Right lobe of liver (tissue), 6 donors: ENCODE measurements around the gene ZNF3. TPM values are rescaled to one million over a fixed set of nuclear protein-coding genes. Genes with fewer than 3 reads are reported as not detected.

Experiments
- ATAC-seq, 4 donors: fragments of 200-7000 bp; cut with Tn5 transposase; one replicate each; pipeline ENCODE4 v1.9.1; 2020; ENCODE audit warnings: mild to moderate bottlenecking in 4 of 4, moderate library complexity in 4 of 4
- DNase-seq, 3 donors: peaks; one replicate each; pipeline ENCODE4 v3.0.0-alpha.2; 2020
- H3K27ac ChIP-seq, 3 donors: fragments of 200-600 bp; one replicate each; pipeline ENCODE4 v1.8.0; 2022
- H3K27me3 ChIP-seq, 2 donors: fragments of 200-600 bp; one replicate each; pipeline ENCODE4 v1.8.0; 2022
- H3K36me3 ChIP-seq, 4 donors: fragments of 200-600 bp; sonication (generic) in 1 of 4; one replicate each; pipeline versions ENCODE4 v1.5.1 to v1.8.0; 2017 to 2022; ENCODE audit warnings: control low read depth in 1 of 4
- H3K4me1 ChIP-seq, 4 donors: fragments of 200-600 bp; sonication (generic) in 1 of 4; one replicate each; pipeline versions ENCODE4 v1.5.1 to v1.8.0; 2017 to 2022; ENCODE audit warnings: control low read depth in 1 of 4
- H3K4me3 ChIP-seq, 3 donors: fragments of 200-600 bp; one replicate each; pipeline ENCODE4 v1.8.0; 2022
- H3K9me3 ChIP-seq, 4 donors: fragments of 200-600 bp; sonication (generic) in 1 of 4; one replicate each; pipeline versions ENCODE4 v1.5.1 to v1.8.0; 2017 to 2022; ENCODE audit warnings: control low read depth in 1 of 4
- CTCF ChIP-seq, 4 donors: fragments of 200-600 bp in 3 of 4; fragments of 450-650 bp in 1 of 4; IDR thresholded peaks; one replicate each; pipeline versions ENCODE4 v1.5.1 to v1.8.0; 2016 to 2022; ENCODE audit warnings: antibody characterized with exemption in 4 of 4, mild to moderate bottlenecking in 2 of 4
- POLR2A ChIP-seq: fragments of 450-650 bp; IDR thresholded peaks from one replicate; pipeline ENCODE4 v1.6.1; 2017; ENCODE audit warnings: antibody characterized with exemption, mild to moderate bottlenecking
- WGBS: methylation state at CpG from one replicate; pipeline ENCODE4 v1.1.6; 2018; ENCODE audit warnings: low coverage, low lambda C conversion rate; ENCODE audit not compliant: insufficient coverage; ENCODE audit errors: missing lambda C conversion rate; 5-methylcytosine and 5-hydroxymethylcytosine counted together
- intact Hi-C, 2 donors: fragments of 100-400 bp; cut with DNase I; formaldehyde crosslinking; loops; one replicate each; pipeline versions ENCODE4 v1.11.2 to v1.14.1; 2022
- total RNA-seq, 6 experiments: library from RNA; depleted of rRNA in 2 of 6; stranded (reverse); fragments of >200 nt in 2 of 6; fragmentation: NEBNext Ultra II Directional in 3 of 6; extraction: Animal tissue kit (Norgen Biotek cat#: 25700) in 3 of 6; gene quantifications; one replicate each; pipeline versions ENCODE4 v1.1.0 to v1.2.4, GENCODE V29; 2016 to 2023
- donor health status: DM: no; HTN: yes; CAD: no.
- donor health status: DM: no; HTN: no; CAD: no.
- donor health status: DM: no; HTN: no; CAD: no.
- donor health status: DM: no; HTN: yes; CAD: no.
- donor health status: DM: no; HTN: yes; CAD: no.

The ZNF3 gene
- total RNA-seq, 6 experiments from 2014 or later: 9.7 to 18.8 (median 14.0) TPM

GRCh38 chr7:100063376-100063775 is 18.1 kb downstream of the ZNF3 start:
- TF ChIP-seq POLR2A (no peak), CTCF (IDR thresholded peaks at IDR 0.05) (no peak)
- ATAC-seq: no peak
- Histone ChIP-seq H3K4me3 (no peak overlapping the region), H3K36me3 (peaks cover 0 to 31% (median 14%) of the 10 kb centered on the region in 4 donors), H3K27ac (no peak overlapping the region), H3K9me3 (no peaks in the 10 kb centered on the region), H3K27me3 (no peaks in the 10 kb centered on the region), H3K4me1 (peaks cover 0 to 25% (median 10%) of the 10 kb centered on the region in 4 donors)
- WGBS: 97% methylated on average over 4 of the region's 4 CpGs
- DNase-seq: no peak
- intact Hi-C loops: no loop called here

DNA sequence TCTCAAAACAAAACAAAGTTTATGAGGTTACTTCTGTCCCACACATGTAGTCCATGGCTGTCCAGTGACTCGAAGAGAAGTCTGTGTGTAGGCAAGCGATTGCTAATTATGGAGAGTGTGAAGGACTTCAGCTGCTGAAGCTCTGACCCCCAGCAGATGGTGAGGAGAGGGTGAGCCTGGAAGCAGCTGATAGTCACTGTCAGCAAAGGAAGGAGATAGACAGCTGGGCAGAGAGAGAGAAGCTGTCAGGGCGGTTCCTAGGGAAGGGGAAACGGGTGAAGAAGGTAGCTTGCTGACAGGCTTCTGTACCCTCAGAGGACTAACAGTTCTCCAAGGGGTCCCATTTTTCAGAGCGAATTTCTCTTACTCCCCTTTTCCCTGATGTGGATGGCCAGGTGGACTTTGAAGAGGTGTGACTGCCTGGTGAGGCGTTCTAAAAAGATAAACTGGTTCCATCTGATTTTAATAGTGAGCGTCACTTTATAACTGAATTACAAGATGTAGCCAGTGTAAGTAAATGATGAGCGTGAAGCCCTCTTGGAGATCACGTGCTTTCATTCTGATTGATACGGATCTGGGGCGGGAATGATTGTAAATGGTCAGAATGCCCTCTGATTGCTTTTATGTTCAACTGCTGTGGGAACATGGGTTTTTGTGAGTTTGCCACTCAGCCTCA is 19.9 kb downstream of the ZNF3 start:
- Histone ChIP-seq H3K4me3 (no peak overlapping the region), H3K27me3 (no peaks in the 10 kb centered on the region), H3K27ac (no peak overlapping the region), H3K36me3 (peaks cover 0 to 48% (median 19%) of the 10 kb centered on the region in 4 donors), H3K9me3 (no peaks in the 10 kb centered on the region), H3K4me1 (peaks cover 0 to 21% (median 8%) of the 10 kb centered on the region in 4 donors)
- TF ChIP-seq POLR2A (no peak), CTCF (IDR thresholded peaks at IDR 0.05) (no peak)
- DNase-seq: no peak
- intact Hi-C loops: no loop called here
- WGBS: 87% methylated on average over 9 of the region's 11 CpGs
- ATAC-seq: no peak

DNA sequence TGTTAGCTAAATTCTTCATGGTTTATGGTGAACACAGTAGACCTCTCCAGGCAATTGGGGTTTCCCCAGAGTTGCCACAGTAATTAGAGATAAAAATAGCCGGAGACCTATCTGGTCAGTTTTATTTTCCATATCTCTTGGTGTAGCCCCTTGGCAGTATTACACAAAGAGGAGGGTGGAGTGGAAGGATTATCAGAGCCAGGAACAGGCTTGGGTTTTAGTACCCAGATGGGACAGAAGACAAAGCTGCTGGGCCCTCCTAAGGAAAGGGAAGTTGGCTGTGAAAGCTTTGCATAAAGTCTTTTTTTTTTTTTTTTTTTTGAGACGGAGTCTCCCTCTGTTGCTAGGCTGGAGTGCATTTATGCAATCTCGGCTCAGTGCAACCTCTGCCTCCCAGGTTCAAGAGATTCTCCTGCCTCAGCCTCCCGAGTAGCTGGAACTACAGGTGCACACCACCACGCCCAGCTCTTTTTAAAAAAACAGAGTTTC is 22.2 kb downstream of the ZNF3 start:
- H3K36me3 ChIP-seq: peaks cover 0 to 46% (median 19%) of the 10 kb centered on the region in 4 donors
- no peak for DNase-seq
- intact Hi-C loops: loop anchor here in 1 of 2 donors (5.0 to 10.0 kb wide), 2 partner anchors 67 to 144 kb away; partner anchors contain the start of gene TRIM4

DNA sequence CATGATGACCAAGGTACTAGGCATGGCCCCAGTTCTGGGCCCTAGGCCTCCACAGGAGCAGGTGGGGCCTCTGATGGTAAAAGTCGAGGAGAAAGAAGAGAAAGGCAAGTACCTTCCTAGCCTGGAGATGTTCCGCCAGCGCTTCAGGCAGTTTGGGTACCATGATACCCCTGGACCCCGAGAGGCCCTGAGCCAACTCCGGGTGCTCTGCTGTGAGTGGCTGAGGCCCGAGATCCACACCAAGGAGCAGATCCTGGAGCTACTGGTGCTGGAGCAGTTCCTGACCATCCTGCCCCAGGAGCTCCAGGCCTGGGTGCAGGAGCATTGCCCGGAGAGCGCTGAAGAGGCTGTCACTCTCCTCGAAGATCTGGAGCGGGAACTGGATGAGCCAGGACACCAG is 24.5 kb downstream of the ZNF3 start:
- Histone ChIP-seq H3K27me3 (no peaks in the 10 kb centered on the region), H3K4me3 (no peak overlapping the region), H3K27ac (no peak overlapping the region), H3K36me3 (peaks cover 0 to 39% (median 15%) of the 10 kb centered on the region in 4 donors), H3K9me3 (no peaks in the 10 kb centered on the region), H3K4me1 (no peaks in the 10 kb centered on the region)
- 86% methylated on average over 3 of the region's 10 CpGs for WGBS
- no peak for TF ChIP-seq CTCF (IDR thresholded peaks at IDR 0.05)
- no peak for TF ChIP-seq POLR2A
- intact Hi-C loops: loop anchor here in 1 of 2 donors (5.0 to 10.0 kb wide), 2 partner anchors 65 to 142 kb away; partner anchors contain the start of gene TRIM4
- ATAC-seq (no peak), DNase-seq (no peak)

More for the DNA sequence above, 22.2 kb downstream of the ZNF3 start:
- Histone ChIP-seq H3K9me3 (no peaks in the 10 kb centered on the region), H3K27ac (no peak overlapping the region), H3K4me1 (no peaks in the 10 kb centered on the region), H3K27me3 (no peaks in the 10 kb centered on the region), H3K4me3 (no peak overlapping the region)
- TF ChIP-seq POLR2A (no peak), CTCF (IDR thresholded peaks at IDR 0.05) (no peak)
- ATAC-seq: no peak
- 78% methylated on average over 5 of the region's 5 CpGs for WGBS
